ENCODE data around the gene RPGRIP1L. TPM values are rescaled to one million over a fixed set of nuclear protein-coding genes. Genes with fewer than 3 reads are reported as not detected.

RPGRIP1L gene
- total and polyA plus RNA-seq, 9 of the 15 experiments (the other 6 are each of a cell fraction or from before 2014, with no cell fraction given), result 3.2 to 7.7 (median 5.8) TPM

DNA sequence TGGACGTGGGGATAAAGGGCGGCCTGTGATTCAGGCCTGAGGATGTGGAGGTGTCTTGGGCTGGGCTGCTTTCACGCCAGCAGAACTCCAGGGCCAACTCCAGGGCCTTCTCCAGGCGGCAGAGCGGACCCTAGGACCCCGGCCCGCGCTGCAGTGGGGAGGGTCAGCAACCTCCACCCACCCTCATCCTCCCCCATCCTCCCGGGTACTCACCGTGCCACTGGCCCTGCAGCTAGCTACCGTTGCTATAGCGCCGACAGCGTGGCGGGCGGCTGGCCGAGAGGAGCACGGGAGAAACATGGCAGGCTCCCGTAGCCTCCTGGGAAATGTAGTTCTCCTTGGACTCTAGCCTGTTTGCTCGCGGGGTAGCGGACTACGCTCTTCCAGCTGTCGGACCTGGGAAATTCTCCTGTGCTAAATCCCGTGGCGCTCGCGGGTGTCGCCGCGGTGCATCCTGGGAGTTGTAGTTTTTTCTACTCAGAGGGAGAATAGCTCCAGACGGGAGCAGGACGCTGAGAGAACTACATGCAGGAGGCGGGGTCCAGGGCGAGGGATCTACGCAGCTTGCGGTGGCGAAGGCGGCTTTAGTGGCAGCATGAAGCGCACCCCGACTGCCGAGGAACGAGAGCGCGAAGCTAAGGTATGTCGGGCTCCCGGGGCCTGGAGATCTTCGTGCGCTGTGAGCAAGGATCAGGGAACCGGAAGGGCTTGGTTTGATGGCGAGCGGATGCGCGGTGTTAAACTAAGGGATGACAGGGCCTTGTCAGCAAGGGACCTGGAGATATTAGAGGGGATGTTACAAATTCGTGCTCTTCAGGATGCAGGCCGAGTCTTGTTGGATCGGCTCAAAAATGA, at the start of gene RPGRIP1L, which contains the start of gene FTO (continued):
- TF ChIP-seq POLR2B (IDR thresholded peaks at IDR 0.05; ENCODE audit: low read depth, partially characterized antibody), result no peak
- TF ChIP-seq CBX5 (IDR thresholded peaks at IDR 0.05; ENCODE audit: borderline replicate concordance, low read depth), result no peak
- TF ChIP-seq, protein P1, sequence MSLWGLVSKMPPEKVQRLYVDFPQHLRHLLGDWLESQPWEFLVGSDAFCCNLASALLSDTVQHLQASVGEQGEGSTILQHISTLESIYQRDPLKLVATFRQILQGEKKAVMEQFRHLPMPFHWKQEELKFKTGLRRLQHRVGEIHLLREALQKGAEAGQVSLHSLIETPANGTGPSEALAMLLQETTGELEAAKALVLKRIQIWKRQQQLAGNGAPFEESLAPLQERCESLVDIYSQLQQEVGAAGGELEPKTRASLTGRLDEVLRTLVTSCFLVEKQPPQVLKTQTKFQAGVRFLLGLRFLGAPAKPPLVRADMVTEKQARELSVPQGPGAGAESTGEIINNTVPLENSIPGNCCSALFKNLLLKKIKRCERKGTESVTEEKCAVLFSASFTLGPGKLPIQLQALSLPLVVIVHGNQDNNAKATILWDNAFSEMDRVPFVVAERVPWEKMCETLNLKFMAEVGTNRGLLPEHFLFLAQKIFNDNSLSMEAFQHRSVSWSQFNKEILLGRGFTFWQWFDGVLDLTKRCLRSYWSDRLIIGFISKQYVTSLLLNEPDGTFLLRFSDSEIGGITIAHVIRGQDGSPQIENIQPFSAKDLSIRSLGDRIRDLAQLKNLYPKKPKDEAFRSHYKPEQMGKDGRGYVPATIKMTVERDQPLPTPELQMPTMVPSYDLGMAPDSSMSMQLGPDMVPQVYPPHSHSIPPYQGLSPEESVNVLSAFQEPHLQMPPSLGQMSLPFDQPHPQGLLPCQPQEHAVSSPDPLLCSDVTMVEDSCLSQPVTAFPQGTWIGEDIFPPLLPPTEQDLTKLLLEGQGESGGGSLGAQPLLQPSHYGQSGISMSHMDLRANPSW (CRISPR knock-in tag; IDR thresholded peaks at IDR 0.05), result peak; percentile 84; the same call in 1 of the 2 replicates
- TF ChIP-seq ZNF274 (IDR thresholded peaks at IDR 0.05; ENCODE audit: borderline replicate concordance, low read depth, low read length), result no peak
- TF ChIP-seq, protein P2, sequence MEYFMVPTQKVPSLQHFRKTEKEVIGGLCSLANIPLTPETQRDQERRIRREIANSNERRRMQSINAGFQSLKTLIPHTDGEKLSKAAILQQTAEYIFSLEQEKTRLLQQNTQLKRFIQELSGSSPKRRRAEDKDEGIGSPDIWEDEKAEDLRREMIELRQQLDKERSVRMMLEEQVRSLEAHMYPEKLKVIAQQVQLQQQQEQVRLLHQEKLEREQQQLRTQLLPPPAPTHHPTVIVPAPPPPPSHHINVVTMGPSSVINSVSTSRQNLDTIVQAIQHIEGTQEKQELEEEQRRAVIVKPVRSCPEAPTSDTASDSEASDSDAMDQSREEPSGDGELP (CRISPR knock-in tag; IDR thresholded peaks at IDR 0.05; ENCODE audit: borderline replicate concordance), result peak; percentile 99
- peak in 1 of 2 experiments; percentile 35; a peak in 1 of 4 replicates for TF ChIP-seq HDAC1 (IDR thresholded peaks at IDR 0.05)
- TF ChIP-seq DMBX1 (CRISPR knock-in tag; IDR thresholded peaks at IDR 0.05; ENCODE audit: borderline replicate concordance), result peak; percentile 44; the same call in 1 of the 2 replicates
- no peak for TF ChIP-seq ZNF140 (CRISPR knock-in tag; IDR thresholded peaks at IDR 0.05)
- TF ChIP-seq MXI1 (IDR thresholded peaks at IDR 0.05; ENCODE audit: low read depth, low read length), result peak; percentile 93
- TF ChIP-seq SNIP1 (IDR thresholded peaks at IDR 0.05; ENCODE audit: low read depth), result no peak
- TF ChIP-seq ZBTB1 (CRISPR knock-in tag; IDR thresholded peaks at IDR 0.05; ENCODE audit: borderline replicate concordance, low read depth), result peak; percentile 67; the same call in 1 of the 2 replicates
- peak in 1 of 2 experiments; percentile 65; a peak in 2 of 4 replicates for TF ChIP-seq CSDE1 (IDR thresholded peaks at IDR 0.05)
- peak; percentile 86 for TF ChIP-seq MTA1 (IDR thresholded peaks at IDR 0.05; ENCODE audit: borderline replicate concordance)
- TF ChIP-seq, protein P3, sequence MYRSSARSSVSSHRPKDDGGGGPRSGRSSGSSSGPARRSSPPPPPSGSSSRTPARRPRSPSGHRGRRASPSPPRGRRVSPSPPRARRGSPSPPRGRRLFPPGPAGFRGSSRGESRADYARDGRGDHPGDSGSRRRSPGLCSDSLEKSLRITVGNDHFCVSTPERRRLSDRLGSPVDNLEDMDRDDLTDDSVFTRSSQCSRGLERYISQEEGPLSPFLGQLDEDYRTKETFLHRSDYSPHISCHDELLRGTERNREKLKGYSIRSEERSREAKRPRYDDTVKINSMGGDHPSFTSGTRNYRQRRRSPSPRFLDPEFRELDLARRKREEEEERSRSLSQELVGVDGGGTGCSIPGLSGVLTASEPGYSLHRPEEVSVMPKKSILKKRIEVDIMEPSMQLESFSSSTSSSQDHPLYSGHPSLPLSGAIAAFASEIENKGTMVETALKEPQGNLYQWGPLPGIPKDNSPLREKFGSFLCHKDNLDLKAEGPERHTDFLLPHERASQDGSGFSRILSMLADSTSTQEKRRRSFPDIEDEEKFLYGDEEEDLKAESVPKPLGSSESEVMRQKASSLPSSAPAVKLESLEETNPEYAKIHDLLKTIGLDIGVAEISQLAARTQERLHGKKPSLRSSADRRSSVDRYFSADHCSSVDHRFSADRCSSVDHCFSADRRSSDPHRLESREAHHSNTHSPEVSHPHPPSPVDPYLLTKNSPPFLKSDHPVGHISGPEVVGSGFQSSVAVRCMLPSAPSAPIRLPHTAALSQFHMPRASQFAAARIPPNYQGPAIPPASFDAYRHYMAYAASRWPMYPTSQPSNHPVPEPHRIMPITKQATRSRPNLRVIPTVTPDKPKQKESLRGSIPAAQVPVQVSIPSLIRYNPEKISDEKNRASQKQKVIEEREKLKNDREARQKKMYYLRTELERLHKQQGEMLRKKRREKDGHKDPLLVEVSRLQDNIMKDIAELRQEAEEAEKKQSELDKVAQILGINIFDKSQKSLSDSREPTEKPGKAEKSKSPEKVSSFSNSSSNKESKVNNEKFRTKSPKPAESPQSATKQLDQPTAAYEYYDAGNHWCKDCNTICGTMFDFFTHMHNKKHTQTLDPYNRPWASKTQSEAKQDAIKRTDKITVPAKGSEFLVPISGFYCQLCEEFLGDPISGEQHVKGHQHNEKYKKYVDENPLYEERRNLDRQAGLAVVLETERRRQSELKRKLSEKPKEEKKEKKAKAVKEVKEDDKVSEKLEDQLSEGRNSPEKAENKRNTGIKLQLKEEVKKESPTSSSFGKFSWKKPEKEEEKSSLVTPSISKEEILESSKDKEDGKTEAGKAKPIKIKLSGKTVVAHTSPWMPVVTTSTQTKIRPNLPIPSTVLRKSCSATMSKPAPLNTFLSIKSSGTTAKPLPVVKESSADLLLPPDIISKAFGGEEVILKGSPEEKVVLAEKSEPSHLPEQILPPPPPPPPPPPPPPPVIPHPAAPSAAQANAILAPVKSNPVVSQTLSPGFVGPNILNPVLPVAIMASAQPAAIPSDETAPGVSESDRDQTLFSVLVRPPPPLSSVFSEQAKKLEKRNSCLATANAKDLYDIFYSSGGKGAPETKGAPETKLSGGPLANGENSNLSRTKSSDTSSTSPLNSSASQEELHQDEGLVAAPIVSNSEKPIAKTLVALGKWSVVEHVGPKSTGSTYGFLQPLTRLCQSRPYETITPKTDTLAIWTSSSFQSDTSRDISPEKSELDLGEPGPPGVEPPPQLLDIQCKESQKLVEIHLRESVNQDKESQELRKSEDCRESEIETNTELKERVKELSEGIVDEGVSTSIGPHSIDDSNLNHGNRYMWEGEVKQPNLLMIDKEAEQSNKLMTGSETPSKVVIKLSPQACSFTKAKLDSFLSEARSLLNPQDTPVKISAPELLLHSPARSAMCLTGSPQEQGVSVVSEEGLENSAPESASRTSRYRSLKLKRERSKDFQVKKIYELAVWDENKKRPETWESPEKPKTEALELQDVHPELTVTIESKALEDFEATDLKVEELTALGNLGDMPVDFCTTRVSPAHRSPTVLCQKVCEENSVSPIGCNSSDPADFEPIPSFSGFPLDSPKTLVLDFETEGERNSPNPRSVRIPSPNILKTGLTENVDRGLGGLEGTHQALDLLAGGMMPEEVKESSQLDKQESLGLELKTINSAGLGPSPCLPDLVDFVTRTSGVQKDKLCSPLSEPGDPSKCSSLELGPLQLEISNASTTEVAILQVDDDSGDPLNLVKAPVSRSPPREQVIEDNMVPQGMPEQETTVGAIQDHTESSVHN (IDR thresholded peaks at IDR 0.05; ENCODE audit: borderline replicate concordance in 1 of 2, low read depth in 1 of 2), result no peak
